A549 (cell line): ENCODE measurements around the gene CALU. TPM values are rescaled to one million over a fixed set of nuclear protein-coding genes. Genes with fewer than 3 reads are reported as not detected.

Experiments used
- ATAC-seq, 2 experiments: fragments of 200-7000 bp in 1 of 2; fragments of >200 bp in 1 of 2; cut with Nextera tagmentation in 1 of 2; cut with Tn5 transposase in 1 of 2; 3 replicates each; pipeline versions ENCODE4 v1.8.0 to v1.9.1; 2018 to 2020; ENCODE audit warnings: mild to moderate bottlenecking in 1 of 2, moderate library complexity in 1 of 2
- CTCF ChIA-PET: fragments of 300-600 bp; sonication (Branson Sonifier 250); formaldehyde crosslinking; extraction: SDS; loops from one replicate; lab custom pipeline; 2021; ENCODE audit warnings: antibody characterized with exemption, inconsistent platforms; lab: Yijun Ruan, JAX
- POLR2A ChIA-PET: fragments of 350-600 bp; formaldehyde crosslinking; extraction: SDS; loops from one replicate; lab custom pipeline; 2021; ENCODE audit warnings: antibody characterized with exemption, inconsistent platforms; lab: Yijun Ruan, JAX
- DNase-seq, 2 experiments: peaks; one replicate each; pipeline versions ENCODE4 v3.0.0 to v3.0.0-alpha.2; 2011 to 2016; ENCODE audit warnings: low read depth in 1 of 2, low spot score in 1 of 2
- FAIRE-seq: peaks from 2 replicates; lab custom pipeline; 2011; peaks lifted over from hg19 to GRCh38; lab: Jason Lieb, UNC
- H3K27ac ChIP-seq, 2 experiments: fragments of >200 bp; sonication (Bioruptor Twin); formaldehyde crosslinking; 3 replicates each; pipeline ENCODE4 v1.5.1; 2016 to 2017
- H3K4me1 ChIP-seq: fragments of >200 bp; sonication (Bioruptor Twin); formaldehyde crosslinking; 3 replicates; pipeline ENCODE4 v1.6.1; 2016
- H3K4me2 ChIP-seq: fragments of >200 bp; sonication (Bioruptor Twin); formaldehyde crosslinking; 3 replicates; pipeline ENCODE4 v1.6.1; 2016
- H3K4me3 ChIP-seq: fragments of >200 bp; sonication (Bioruptor Twin); formaldehyde crosslinking; 3 replicates; pipeline ENCODE4 v1.5.1; 2016
- H3K9me3 ChIP-seq: fragments of >200 bp; sonication (Bioruptor Twin); formaldehyde crosslinking; 3 replicates; pipeline ENCODE4 v1.6.1; 2016
- ATOH8 ChIP-seq: fragments of 250-450 bp; sonication (Bioruptor Pico); IDR thresholded peaks from 2 replicates; pipeline ENCODE4 v1.5.0; 2020; ENCODE audit warnings: low read depth, mild to moderate bottlenecking, moderate library complexity
- CBX2 ChIP-seq: fragments of 200-600 bp; sonication (generic); IDR thresholded peaks from 2 replicates; pipeline ENCODE4 v1.6.1; 2016; ENCODE audit warnings: low read depth, mild to moderate bottlenecking, borderline replicate concordance
- CHD2 ChIP-seq: fragments of 150-350 bp; IDR thresholded peaks from 2 replicates; pipeline ENCODE4 v1.6.1; 2014; ENCODE audit warnings: low read length; ENCODE audit not compliant: partially characterized antibody
- CHD4 ChIP-seq: fragments of 200-600 bp; sonication (generic); IDR thresholded peaks from 2 replicates; pipeline ENCODE4 v1.6.1; 2016; ENCODE audit warnings: antibody characterized with exemption, mild to moderate bottlenecking, borderline replicate concordance
- FOSB ChIP-seq: fragments of 250-450 bp; sonication (Bioruptor Pico); IDR thresholded peaks from 2 replicates; pipeline ENCODE4 v1.5.0; 2020; ENCODE audit warnings: mild to moderate bottlenecking, moderate library complexity
- FOSL2 ChIP-seq, 2 experiments: fragments of 450-650 bp in 1 of 2; fragments of >200 bp in 1 of 2; sonication (Bioruptor Twin) in 1 of 2; formaldehyde crosslinking; IDR thresholded peaks; 2 replicates each; pipeline versions ENCODE4 v1.5.0 to v1.6.1; 2016 to 2020; ENCODE audit warnings: mild to moderate bottlenecking in 1 of 2, moderate library complexity in 1 of 2
- FOXS1 ChIP-seq: fragments of 250-450 bp; sonication (Bioruptor Pico); IDR thresholded peaks from 2 replicates; pipeline ENCODE4 v1.5.0; 2020; ENCODE audit warnings: mild to moderate bottlenecking, moderate library complexity
- GATA3 ChIP-seq: IDR thresholded peaks from 2 replicates; pipeline ENCODE4 v1.6.1; 2012; ENCODE audit warnings: borderline replicate concordance
- HDAC2 ChIP-seq: fragments of 200-600 bp; sonication (generic); IDR thresholded peaks from 2 replicates; pipeline ENCODE4 v1.6.1; 2016
- HOXB13 ChIP-seq: fragments of 250-450 bp; sonication (Bioruptor Pico); IDR thresholded peaks from 2 replicates; pipeline ENCODE4 v1.5.0; 2020; ENCODE audit warnings: low read depth, mild to moderate bottlenecking, moderate library complexity
- MAX ChIP-seq: IDR thresholded peaks from 2 replicates; pipeline ENCODE4 v1.6.1; 2012
- POLR2AphosphoS2 ChIP-seq: conservative IDR thresholded peaks from 2 replicates; pipeline ENCODE4 v1.6.1; 2012; ENCODE audit warnings: low read length, improper control_type of control experiment, inconsistent platforms
- RAD21 ChIP-seq, 2 experiments: fragments of >200 bp in 1 of 2; sonication (Bioruptor Twin) in 1 of 2; formaldehyde crosslinking in 1 of 2; IDR thresholded peaks in 1 of 2; conservative IDR thresholded peaks in 1 of 2; 2 replicates in 1 of 2; 3 replicates in 1 of 2; pipeline ENCODE4 v1.6.1; 2012 to 2018; ENCODE audit warnings: inconsistent platforms in 1 of 2
- RFX5 ChIP-seq: fragments of 450-650 bp; IDR thresholded peaks from 2 replicates; pipeline ENCODE4 v1.7.1; 2014; ENCODE audit warnings: antibody characterized with exemption, mild to moderate bottlenecking, moderate library complexity
- SMC3 ChIP-seq: fragments of >200 bp; sonication (Bioruptor Twin); formaldehyde crosslinking; IDR thresholded peaks from 3 replicates; pipeline ENCODE4 v1.6.1; 2018; ENCODE audit warnings: inconsistent platforms
- TFCP2L1 ChIP-seq: fragments of 250-450 bp; sonication (Bioruptor Pico); IDR thresholded peaks from 2 replicates; pipeline ENCODE4 v1.5.0; 2021; ENCODE audit warnings: mild to moderate bottlenecking
- USF2 ChIP-seq: fragments of 450-650 bp; IDR thresholded peaks from 2 replicates; pipeline ENCODE4 v1.6.1; 2014; ENCODE audit warnings: antibody characterized with exemption
- ZC3H11A ChIP-seq: fragments of 450-650 bp; IDR thresholded peaks from 2 replicates; pipeline ENCODE4 v1.6.1; 2014; ENCODE audit warnings: antibody characterized with exemption, mild to moderate bottlenecking
- ZSCAN20 ChIP-seq: fragments of 250-450 bp; sonication (Bioruptor Pico); IDR thresholded peaks from 2 replicates; pipeline ENCODE4 v1.8.0; 2022; ENCODE audit warnings: mild to moderate bottlenecking, moderate library complexity
- WGBS: methylation state at CpG from one replicate; pipeline ENCODE4 v1.1.6; 2017; ENCODE audit errors: missing lambda C conversion rate; 5-methylcytosine and 5-hydroxymethylcytosine counted together
- polyA plus RNA-seq, 4 experiments: library from polyadenylated mRNA; depleted of rRNA in 3 of 4; stranded (reverse); fragments of >200 nt; fragmentation: RNase III in 1 of 4; extraction: RNeasy Plus Mini Kit Qiagen cat#74134 plus additional on column Dnase treatment in 1 of 4; gene quantifications; 2 replicates in 3 of 4; 3 replicates in 1 of 4; pipeline ENCODE4 v1.2.3, GENCODE V29; 2011 to 2017

The CALU gene
- polyA plus RNA-seq, 2 of the 4 experiments (the other 2 are of a cell fraction) = 192 to 233 TPM

- DNase-seq (no peak), FAIRE-seq (no peak), ATAC-seq (no peak)
- Histone ChIP-seq H3K4me1 (no peaks in the 10 kb centered on the region), H3K4me2 (no peak overlapping the region), H3K27ac (no peak overlapping the region), H3K4me3 (no peak overlapping the region), H3K9me3 (no peaks in the 10 kb centered on the region)
- POLR2A ChIA-PET = no interaction called here
- CTCF ChIA-PET = no interaction called here
- WGBS = 60% methylated on average over 3 of the region's 3 CpGs
- no peak for TF ChIP-seq HDAC2
- TF ChIP-seq FOXS1 = no peak
- TF ChIP-seq FOSL2 (IDR thresholded peaks at IDR 0.05) = no peak
- TF ChIP-seq FOSL2 (CRISPR knock-in tag; IDR thresholded peaks at IDR 0.05) = peak; percentile 52; the same call in 1 of the 2 replicates
Observed at GRCh38 chr7:128705891-128706333, 33.2 kb upstream of the CALU start.

GRCh38 chr7:128707752-128708151, 31.4 kb upstream of the CALU start:
- TF ChIP-seq GATA3 (no peak), ZSCAN20 (no peak), ATOH8 (no peak), TFCP2L1 (CRISPR knock-in tag) (no peak), FOSL2 (IDR thresholded peaks at IDR 0.05) (no peak), FOSL2 (CRISPR knock-in tag; IDR thresholded peaks at IDR 0.05) (no peak), RAD21 (conservative IDR thresholded peaks at IDR 0.05 in 1 of 2, IDR thresholded peaks at IDR 0.05 in 1 of 2) (no peak), CHD2 (no peak), MAX (no peak), CHD4 (no peak), FOSB (CRISPR knock-in tag) (no peak), CBX2 (no peak), SMC3 (no peak), ZC3H11A (no peak), RFX5 (no peak)
- 26% methylated on average over 1 of the region's 1 CpG for WGBS
- ChIA-PET CTCF (interaction anchor here (0.8 to 2.6 kb wide), 2 partner anchors 10 to 30 kb away, joined by 6 to 11 read pairs; no protein-coding TSS in a partner anchor), POLR2A (no interaction called here)
- DNase-seq (no peak), FAIRE-seq (no peak), ATAC-seq (no peak)
- Histone ChIP-seq H3K27ac (no peak overlapping the region), H3K4me3 (no peak overlapping the region), H3K4me2 (no peak overlapping the region), H3K9me3 (no peaks in the 10 kb centered on the region), H3K4me1 (no peaks in the 10 kb centered on the region)

- DNase-seq (no peak), ATAC-seq (no peak), FAIRE-seq (no peak)
- TF ChIP-seq HOXB13 (CRISPR knock-in tag) (no peak), CHD2 (no peak), POLR2AphosphoS2 (no peak)
- WGBS = 67% methylated on average over 3 of the region's 3 CpGs
- ChIA-PET CTCF (interaction anchor here (0.8 to 2.6 kb wide), 2 partner anchors 10 to 31 kb away, joined by 6 to 11 read pairs; no protein-coding TSS in a partner anchor), POLR2A (no interaction called here)
- Histone ChIP-seq H3K9me3 (no peaks in the 10 kb centered on the region), H3K27ac (no peak overlapping the region), H3K4me2 (no peak overlapping the region), H3K4me1 (no peaks in the 10 kb centered on the region), H3K4me3 (no peak overlapping the region)
Observed at GRCh38 chr7:128708235-128708634, 30.9 kb upstream of the CALU start.

GRCh38 chr7:128708824-128709223, 30.3 kb upstream of the CALU start:
- Histone ChIP-seq H3K9me3 (no peaks in the 10 kb centered on the region), H3K4me3 (no peak overlapping the region), H3K27ac (no peak overlapping the region), H3K4me2 (no peak overlapping the region), H3K4me1 (no peaks in the 10 kb centered on the region)
- ATAC-seq = no peak; a peak in 1 of 6 replicates
- POLR2A ChIA-PET = no interaction called here
- TF ChIP-seq USF2 = no peak
- CTCF ChIA-PET = interaction anchor here (2.6 kb wide), 1 partner anchor 11 kb away, joined by 11 read pairs; no protein-coding TSS in a partner anchor
- WGBS = 26% methylated on average over 3 of the region's 3 CpGs
- no peak for FAIRE-seq
- no peak for DNase-seq
